Ecto neural progenitor cell (in vitro differentiated cells): ENCODE data around the gene BEX5.
"Not testable (repeated sequence)": the region's sequence is repeated elsewhere in the genome, so short reads cannot be mapped to it uniquely, and the experiment has no call there.

ENCODE experiments used
- DNase-seq: peaks from one replicate; pipeline ENCODE4 v3.0.0-alpha.2; 2018; ENCODE audit warnings: low spot score

BEX5 gene

GRCh38 chrX:102155806-102156179 lies at the start of gene BEX5:
Gene BEX5 (minus strand): TSS chrX:102155977. CDS start chrX:102154265, 1,712 bp downstream.
- DNase-seq: peak; percentile 73

- no peak for DNase-seq
Measured at GRCh38 chrX:102185967-102186720, 30.4 kb upstream of the BEX5 start.

GRCh38 chrX:102154900-102155805 lies 624 bp downstream of the BEX5 start:
- DNase-seq: peak; percentile 37

- DNase-seq: peak; percentile 61
Measured at GRCh38 chrX:102154218-102154860, 1.4 kb downstream of the BEX5 start.

- not testable (repeated sequence) for DNase-seq
Measured at GRCh38 chrX:102142274-102142673, 13.5 kb downstream of the BEX5 start, which contains the start of gene TCEAL6. Gene TCEAL6 (minus strand): TSS chrX:102142481.

- DNase-seq: not testable (repeated sequence)
Measured at GRCh38 chrX:102141631-102142030, 14.1 kb downstream of the BEX5 start.

GRCh38 chrX:102140876-102141275 lies 14.9 kb downstream of the BEX5 start:
- DNase-seq: not testable (repeated sequence)

GRCh38 chrX:102138064-102138463 lies 17.7 kb downstream of the BEX5 start:
- no peak for DNase-seq

- DNase-seq: no peak
Measured at GRCh38 chrX:102129473-102129872, 26.3 kb downstream of the BEX5 start.

- no peak for DNase-seq
Measured at GRCh38 chrX:102126863-102127262, 28.9 kb downstream of the BEX5 start.

- DNase-seq: peak; percentile 39
Measured at GRCh38 chrX:102126080-102126818, 29.5 kb downstream of the BEX5 start.

GRCh38 chrX:102125436-102125835 lies 30.3 kb downstream of the BEX5 start, which contains the start of gene TCEAL2:
Gene TCEAL2 (plus strand): TSS chrX:102125679. CDS start chrX:102126831, 1,152 bp downstream.
- DNase-seq: peak; percentile 51

GRCh38 chrX:102125014-102125413 lies 30.8 kb downstream of the BEX5 start:
- not testable (repeated sequence) for DNase-seq

- DNase-seq: no peak
Measured at GRCh38 chrX:102115748-102116147, 40.0 kb downstream of the BEX5 start.

GRCh38 chrX:102113367-102113766 lies 42.4 kb downstream of the BEX5 start:
- DNase-seq: no peak
